Activated CD4-positive, alpha-beta memory T cell treated with anti-CD3 and anti-CD28 coated beads, Interleukin-2, amount 10 ng/mL, durations not matched to agents 7 days and 5 days (primary cell): Measurements from ENCODE around the gene ECHDC3. TPM values are rescaled to one million over a fixed set of nuclear protein-coding genes. Genes with fewer than 3 reads are reported as not detected.

Source experiments
- CTCF ChIA-PET: fragments of 350-600 bp; sonication (Branson Sonifier 250); formaldehyde crosslinking; loops from one replicate; lab custom pipeline; 2021; ENCODE audit warnings: antibody characterized with exemption, inconsistent platforms; lab: Charles Lee
- POLR2A ChIA-PET: fragments of 350-600 bp; sonication (Branson Sonifier 250); formaldehyde crosslinking; loops from one replicate; lab custom pipeline; 2021; ENCODE audit warnings: antibody characterized with exemption; lab: Charles Lee
- DNase-seq: peaks from one replicate; pipeline ENCODE4 v3.0.0-alpha.2; 2020
- H3K27ac Mint-ChIP-seq: one replicate; pipeline ENCODE4 v1.8.0; 2021; ENCODE audit warnings: mild to moderate bottlenecking, mixed read lengths
- H3K27me3 Mint-ChIP-seq: one replicate; pipeline ENCODE4 v1.8.0; 2021; ENCODE audit warnings: mixed read lengths
- H3K36me3 Mint-ChIP-seq: one replicate; pipeline ENCODE4 v1.8.0; 2021; ENCODE audit warnings: low read depth, mixed read lengths
- H3K4me1 Mint-ChIP-seq: one replicate; pipeline ENCODE4 v1.8.0; 2021; ENCODE audit warnings: mixed read lengths
- H3K4me3 Mint-ChIP-seq: one replicate; pipeline ENCODE4 v1.8.0; 2021; ENCODE audit warnings: mild to moderate bottlenecking, mixed read lengths
- H3K9me3 Mint-ChIP-seq: one replicate; pipeline ENCODE4 v1.8.0; 2021; ENCODE audit warnings: mixed read lengths
- total RNA-seq, 2 experiments: library from RNA; stranded (reverse); gene quantifications; one replicate each; pipeline ENCODE4 v1.2.3, GENCODE V29; 2021

Gene ECHDC3
- total RNA-seq, 2 experiments from 2014 or later: not detected

DNA sequence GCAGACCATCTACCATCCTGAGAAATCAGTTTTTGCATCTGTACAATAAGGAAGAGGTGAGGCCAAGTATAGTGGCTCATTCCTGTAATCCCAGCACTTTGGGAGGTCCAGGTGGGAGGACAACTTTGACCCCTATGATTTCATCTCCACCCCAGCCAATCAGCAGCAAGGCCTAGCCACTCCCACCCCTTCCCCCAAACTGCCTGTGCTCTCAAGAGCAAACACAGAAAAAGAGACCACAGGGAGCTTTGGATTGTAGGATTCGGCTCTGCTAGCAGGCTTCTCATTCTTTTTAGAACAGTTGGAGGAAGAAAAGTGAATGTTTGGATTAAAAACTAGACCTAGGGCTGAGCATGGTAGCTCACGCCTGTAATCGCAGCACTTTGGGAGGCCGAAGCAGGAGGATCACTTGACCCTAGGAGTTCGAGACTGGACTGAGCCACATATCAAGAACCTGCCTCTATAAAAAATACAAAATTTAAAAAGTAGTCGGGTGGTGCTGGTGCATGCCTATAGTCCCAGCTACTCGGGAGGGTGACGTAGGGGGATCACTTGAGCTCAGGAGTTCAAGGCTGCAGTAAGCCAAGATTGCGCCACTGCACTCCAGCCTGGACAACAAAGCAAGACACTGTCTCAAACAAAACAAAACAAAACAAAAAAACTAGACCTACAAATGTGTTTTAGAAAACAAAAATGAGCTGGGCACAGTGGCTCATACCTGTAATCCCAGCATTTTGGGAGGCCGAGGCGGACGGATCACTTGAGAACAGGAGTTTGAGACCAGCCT, 55.9 kb downstream of the ECHDC3 start:
- CTCF ChIA-PET: interaction anchor here (0.9 kb wide), 1 partner anchor 18 kb away, joined by 5 read pairs; no protein-coding TSS in a partner anchor

GRCh38 chr10:11798845-11799735, 56.9 kb downstream of the ECHDC3 start:
- H3K27me3 Mint-ChIP-seq: no peaks in the 10 kb centered on the region
- no peak overlapping the region for H3K27ac Mint-ChIP-seq
- no peaks in the 10 kb centered on the region for H3K9me3 Mint-ChIP-seq
- no peak for DNase-seq
- H3K36me3 Mint-ChIP-seq: no peaks in the 10 kb centered on the region
- ChIA-PET CTCF (interaction anchor here (0.6 to 1.2 kb wide), 4 partner anchors 16 to 293 kb away, joined by 4 to 5 read pairs (median 4); no protein-coding TSS in a partner anchor), POLR2A (no interaction called here)
- no peaks in the 10 kb centered on the region for H3K4me1 Mint-ChIP-seq
- H3K4me3 Mint-ChIP-seq: no peak overlapping the region

More for the DNA sequence above, 55.9 kb downstream of the ECHDC3 start:
- POLR2A ChIA-PET: no interaction called here
- no peak overlapping the region for H3K27ac Mint-ChIP-seq
- no peak overlapping the region for H3K4me3 Mint-ChIP-seq
- H3K9me3 Mint-ChIP-seq: no peaks in the 10 kb centered on the region
- no peak for DNase-seq
- no peaks in the 10 kb centered on the region for H3K4me1 Mint-ChIP-seq
- no peaks in the 10 kb centered on the region for H3K27me3 Mint-ChIP-seq
- H3K36me3 Mint-ChIP-seq: no peaks in the 10 kb centered on the region

DNA sequence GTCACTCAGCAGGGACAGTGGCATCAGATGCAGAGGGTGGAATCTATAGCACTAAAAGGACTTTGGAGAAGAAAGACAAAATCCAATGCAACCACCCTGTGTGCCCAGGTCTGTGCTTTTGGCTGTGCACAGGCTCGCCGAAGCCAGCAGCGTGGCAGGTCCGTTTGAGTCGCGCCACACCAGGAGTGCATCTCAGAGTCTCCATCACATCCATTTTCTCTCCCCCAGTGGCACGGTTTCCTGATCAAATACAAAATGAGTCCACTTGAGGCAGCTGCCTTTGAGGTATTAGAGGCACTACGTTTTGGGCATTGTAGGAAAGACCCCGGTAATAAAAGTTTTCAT, 57.5 kb downstream of the ECHDC3 start:
- Mint-ChIP-seq H3K27ac (no peak overlapping the region), H3K9me3 (no peaks in the 10 kb centered on the region), H3K4me1 (no peaks in the 10 kb centered on the region), H3K27me3 (no peaks in the 10 kb centered on the region), H3K36me3 (no peaks in the 10 kb centered on the region), H3K4me3 (no peak overlapping the region)
- CTCF ChIA-PET: interaction anchor here (0.7 to 1.2 kb wide), 2 partner anchors 17 to 294 kb away, joined by 4 read pairs; no protein-coding TSS in a partner anchor
- DNase-seq: no peak
- POLR2A ChIA-PET: no interaction called here

GRCh38 chr10:11804336-11804735, 62.2 kb downstream of the ECHDC3 start:
- ChIA-PET POLR2A (no interaction called here), CTCF (interaction anchor here (0.8 kb wide), 1 partner anchor 21 kb away, joined by 3 read pairs; no protein-coding TSS in a partner anchor)
- DNase-seq: no peak
- Mint-ChIP-seq H3K4me1 (no peaks in the 10 kb centered on the region), H3K27ac (no peak overlapping the region), H3K4me3 (no peak overlapping the region), H3K36me3 (no peaks in the 10 kb centered on the region), H3K27me3 (peaks cover 9% of the 10 kb centered on the region), H3K9me3 (no peaks in the 10 kb centered on the region)

DNA sequence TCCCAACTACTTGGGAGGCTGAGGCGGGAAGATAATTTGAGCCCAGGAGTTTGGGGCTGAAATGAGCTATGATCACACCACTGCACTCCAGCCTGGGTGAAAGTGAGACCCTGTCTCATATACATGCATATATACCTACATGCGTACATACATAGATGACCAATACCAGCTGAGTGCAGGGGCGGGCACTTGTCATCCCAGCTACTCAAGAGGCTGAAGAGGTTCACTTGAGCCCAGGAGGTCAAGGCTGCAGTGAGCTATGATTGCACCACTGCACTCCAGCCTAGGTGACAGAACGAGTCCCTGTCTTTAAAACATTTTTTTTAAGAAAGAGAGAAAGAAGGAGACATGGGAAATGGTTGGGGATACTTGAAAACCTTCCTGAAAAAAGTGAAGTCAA, 63.6 kb downstream of the ECHDC3 start:
- Mint-ChIP-seq H3K4me3 (no peak overlapping the region), H3K4me1 (no peaks in the 10 kb centered on the region), H3K36me3 (no peaks in the 10 kb centered on the region), H3K27ac (no peak overlapping the region), H3K9me3 (no peaks in the 10 kb centered on the region), H3K27me3 (peaks cover 11% of the 10 kb centered on the region)
- POLR2A ChIA-PET: no interaction called here
- DNase-seq: no peak
- CTCF ChIA-PET: interaction anchor here (1.1 kb wide), 1 partner anchor 15 kb away, joined by 3 read pairs; no protein-coding TSS in a partner anchor

GRCh38 chr10:11806706-11807105, 64.5 kb downstream of the ECHDC3 start:
- H3K9me3 Mint-ChIP-seq: no peaks in the 10 kb centered on the region
- H3K27ac Mint-ChIP-seq: no peak overlapping the region
- H3K4me3 Mint-ChIP-seq: no peak overlapping the region
- H3K27me3 Mint-ChIP-seq: peaks cover 11% of the 10 kb centered on the region
- H3K36me3 Mint-ChIP-seq: no peaks in the 10 kb centered on the region
- no peak for DNase-seq
- CTCF ChIA-PET: no interaction called here
- POLR2A ChIA-PET: no interaction called here
- no peaks in the 10 kb centered on the region for H3K4me1 Mint-ChIP-seq

DNA sequence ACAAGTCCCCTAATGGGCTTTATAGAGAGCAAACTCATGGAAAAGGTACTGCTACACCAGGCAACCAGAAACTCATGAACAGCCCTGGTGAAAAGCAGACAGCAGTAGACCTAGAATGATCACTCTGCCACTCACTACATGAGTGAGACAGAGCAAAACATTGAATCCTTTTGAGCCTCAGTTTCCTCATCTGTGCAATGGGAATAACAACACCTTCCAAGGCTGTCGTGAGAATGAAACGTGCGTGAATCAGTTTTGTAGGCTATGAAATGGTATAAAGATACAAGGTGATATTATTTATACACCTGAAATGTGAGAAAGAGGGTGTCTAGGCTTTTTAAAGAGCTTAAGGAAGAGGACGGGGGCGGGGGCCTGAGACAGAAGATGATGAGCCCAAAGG, 66.6 kb downstream of the ECHDC3 start:
- Mint-ChIP-seq H3K4me3 (no peak overlapping the region), H3K9me3 (no peaks in the 10 kb centered on the region), H3K36me3 (no peaks in the 10 kb centered on the region), H3K27ac (no peak overlapping the region), H3K4me1 (no peaks in the 10 kb centered on the region), H3K27me3 (peaks cover 13% of the 10 kb centered on the region)
- DNase-seq: no peak
- ChIA-PET CTCF (no interaction called here), POLR2A (no interaction called here)

GRCh38 chr10:11810313-11810766, 68.2 kb downstream of the ECHDC3 start:
- CTCF ChIA-PET: no interaction called here
- no peaks in the 10 kb centered on the region for H3K4me1 Mint-ChIP-seq
- no peaks in the 10 kb centered on the region for H3K9me3 Mint-ChIP-seq
- no peak overlapping the region for H3K27ac Mint-ChIP-seq
- no peaks in the 10 kb centered on the region for H3K36me3 Mint-ChIP-seq
- peaks cover 14% of the 10 kb centered on the region for H3K27me3 Mint-ChIP-seq
- no peak overlapping the region for H3K4me3 Mint-ChIP-seq
- POLR2A ChIA-PET: no interaction called here
- DNase-seq: no peak

DNA sequence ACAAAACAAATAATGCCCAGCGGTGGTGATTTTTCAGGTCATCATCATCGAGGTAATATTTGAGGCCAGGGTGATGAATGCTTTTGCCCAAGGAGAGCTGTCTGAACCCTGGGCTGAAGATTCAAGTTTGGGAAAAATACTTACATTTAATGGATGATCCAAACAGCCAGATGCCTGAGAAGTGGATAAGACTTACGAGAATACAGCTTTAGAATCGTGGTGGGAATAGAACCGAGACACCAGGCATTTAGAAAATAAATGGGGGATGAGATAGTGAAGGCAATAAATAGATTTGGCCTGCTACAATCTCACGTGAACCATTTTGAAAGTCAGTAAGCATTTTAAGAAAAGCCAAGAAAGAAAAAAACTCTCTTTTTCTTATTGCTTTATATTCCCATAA, 68.8 kb downstream of the ECHDC3 start:
- Mint-ChIP-seq H3K27ac (no peak overlapping the region), H3K27me3 (peaks cover 15% of the 10 kb centered on the region), H3K9me3 (no peaks in the 10 kb centered on the region), H3K4me3 (no peak overlapping the region), H3K4me1 (no peaks in the 10 kb centered on the region), H3K36me3 (no peaks in the 10 kb centered on the region)
- POLR2A ChIA-PET: no interaction called here
- no peak for DNase-seq
- CTCF ChIA-PET: no interaction called here

GRCh38 chr10:11813177-11813576, 71.0 kb downstream of the ECHDC3 start:
- H3K4me1 Mint-ChIP-seq: no peaks in the 10 kb centered on the region
- H3K27ac Mint-ChIP-seq: no peak overlapping the region
- no peak overlapping the region for H3K4me3 Mint-ChIP-seq
- DNase-seq: no peak
- ChIA-PET POLR2A (no interaction called here), CTCF (interaction anchor here (1.5 kb wide), 1 partner anchor 30 kb away, joined by 4 read pairs; no protein-coding TSS in a partner anchor)
- peaks cover 12% of the 10 kb centered on the region for H3K27me3 Mint-ChIP-seq
- H3K36me3 Mint-ChIP-seq: no peaks in the 10 kb centered on the region
- H3K9me3 Mint-ChIP-seq: no peaks in the 10 kb centered on the region

Other genes with a start within 250 kb of the ECHDC3 start
- gene USP6NL, start 130.7 kb upstream of the ECHDC3 start, total RNA-seq: under 1 TPM; 0.80 to 0.83 TPM
- under 1 TPM; 0.28 to 0.30 TPM for gene PROSER2, start 81.0 kb downstream of the ECHDC3 start, total RNA-seq